ENCODE measurements around the gene ZBTB25.

DNA sequence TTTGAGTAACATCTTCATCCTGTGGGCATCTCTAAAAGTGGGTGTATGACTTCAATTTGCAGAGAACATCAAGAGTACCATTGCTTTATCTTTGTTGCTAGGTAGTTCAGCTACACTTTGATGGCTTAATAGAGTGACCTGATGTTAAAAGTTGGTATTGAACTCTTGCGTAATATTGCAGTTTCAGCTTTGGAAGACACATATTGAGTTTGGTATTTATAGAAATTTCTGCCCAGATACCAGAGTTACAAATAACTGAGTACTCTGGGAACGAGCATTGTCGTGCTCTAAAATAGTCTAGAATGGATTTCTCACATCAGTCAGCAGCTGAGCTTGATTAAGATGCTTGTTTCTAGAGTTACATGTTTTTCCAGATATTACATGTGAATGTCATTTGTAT lies 63.1 kb downstream of the ZBTB25 start:
- TF ChIP-seq GATA3 (IDR thresholded peaks at IDR 0.05; ENCODE audit: low read depth, low read length) (no peak), GATA2 (IDR thresholded peaks at IDR 0.05; ENCODE audit: low read depth, low read length) (no peak)
